Measurements from ENCODE around the gene TRAF7. TPM values are rescaled to one million over a fixed set of nuclear protein-coding genes. Genes with fewer than 3 reads are reported as not detected.

Gene TRAF7
- total RNA-seq, 1 donor from 2014 or later: 78.1 TPM

DNA sequence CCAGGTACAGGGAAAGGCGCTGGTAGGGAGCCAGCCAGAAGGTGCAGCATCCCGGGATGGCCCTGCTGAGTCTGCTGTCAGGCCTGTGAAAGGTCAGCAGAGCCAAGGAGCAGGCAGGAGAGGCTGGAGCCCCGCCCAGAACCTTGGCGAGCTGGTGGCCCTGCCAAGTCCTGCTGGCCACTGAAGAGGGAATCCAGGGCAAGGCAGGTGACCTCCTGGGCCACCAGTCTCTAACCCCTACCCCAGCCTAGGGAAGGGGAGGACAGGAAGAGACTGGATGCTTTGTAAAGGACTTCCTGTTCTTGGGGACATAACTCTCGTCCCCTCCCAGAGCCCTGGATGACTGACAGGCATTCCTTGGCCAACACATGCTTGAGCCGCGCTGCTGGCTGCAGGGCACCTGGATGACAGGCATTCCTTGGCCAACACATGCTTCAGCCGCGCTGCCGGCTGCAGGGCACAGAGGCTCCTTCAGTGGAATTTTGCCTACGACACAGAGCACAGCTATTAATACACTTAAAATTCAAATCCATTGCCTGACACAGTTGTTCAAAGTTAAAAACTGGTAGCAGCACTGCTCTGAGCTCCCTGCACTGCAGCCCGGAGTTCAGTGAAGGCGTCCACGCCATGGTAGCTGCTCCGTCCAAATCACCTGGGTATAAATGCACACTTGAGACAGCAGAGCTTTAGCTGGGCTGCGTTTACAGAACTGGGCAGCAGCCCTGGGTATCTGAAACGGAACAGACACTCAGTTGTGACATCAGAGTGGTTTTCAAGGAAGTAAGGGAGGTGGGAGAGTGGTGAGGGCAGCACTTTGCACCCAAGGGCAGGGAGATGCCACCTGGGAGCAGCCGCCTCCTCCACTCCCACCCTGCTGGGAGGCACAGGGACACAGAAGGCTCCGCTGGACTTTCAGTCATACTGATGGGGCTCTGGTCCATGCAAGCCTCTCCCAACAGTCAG is 57.1 kb downstream of the TRAF7 start:
- Mint-ChIP-seq H3K9me3 (ENCODE audit: unreplicated experiment) (no peaks in the 10 kb centered on the region), H3K27me3 (ENCODE audit: unreplicated experiment) (no peaks in the 10 kb centered on the region), H3K4me3 (ENCODE audit: unreplicated experiment) (peak overlapping the region; percentile 72), H3K36me3 (ENCODE audit: unreplicated experiment) (peaks cover 5% of the 10 kb centered on the region), H3K27ac (ENCODE audit: unreplicated experiment) (peak overlapping the region; percentile 31), H3K4me1 (ENCODE audit: unreplicated experiment) (peaks cover 22% of the 10 kb centered on the region)
- no peak for TF ChIP-seq CTCF (IDR thresholded peaks at IDR 0.05)
- DNase-seq (ENCODE audit: extremely low spot score, unreplicated experiment): no peak

DNA sequence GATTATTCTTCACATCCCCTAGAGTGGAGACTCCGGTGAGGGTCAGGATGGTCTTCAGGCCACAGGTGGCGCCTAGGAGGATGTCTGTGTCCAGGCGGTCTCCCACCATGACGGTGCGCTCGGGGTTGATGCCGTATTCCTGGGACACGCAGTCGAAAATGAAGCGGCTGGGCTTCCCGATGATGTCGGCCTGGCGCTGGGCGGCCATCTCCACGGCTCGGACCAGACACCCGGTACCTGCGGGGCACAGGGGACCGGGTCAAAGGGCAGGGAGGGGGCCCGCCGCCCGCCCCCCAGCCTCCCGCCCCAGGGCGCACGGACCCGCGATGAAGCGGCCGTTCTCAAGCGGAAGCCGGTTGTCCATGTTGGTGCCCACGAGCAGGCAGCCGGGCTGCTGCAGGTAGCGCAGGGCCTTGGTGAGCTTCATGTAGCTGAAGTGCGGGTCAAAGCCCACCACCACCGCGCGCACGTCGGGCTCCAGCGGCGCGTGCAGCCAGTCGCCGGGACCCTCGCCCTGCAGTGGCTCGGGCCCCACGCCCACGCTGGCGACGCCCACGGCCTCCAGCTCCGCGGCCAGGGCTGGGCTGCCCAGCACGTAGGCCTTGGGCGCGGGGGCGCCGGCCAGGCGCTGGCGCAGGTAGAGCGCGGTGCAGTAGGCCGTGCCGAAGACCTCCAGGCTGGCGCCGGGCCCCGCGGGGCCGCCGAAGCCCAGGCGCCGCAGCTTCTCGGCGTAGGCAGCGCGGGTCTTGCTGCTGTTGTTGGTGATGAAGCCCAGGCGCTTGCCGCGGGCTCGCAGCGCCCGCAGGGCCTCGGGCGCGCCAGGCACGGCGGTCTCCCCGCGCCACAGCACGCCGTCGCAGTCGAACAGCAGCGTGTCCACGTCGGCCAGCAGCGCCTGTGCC is 58.5 kb downstream of the TRAF7 start:
- peak overlapping the region; percentile 28 for H3K27ac Mint-ChIP-seq (ENCODE audit: unreplicated experiment)
- no peak for TF ChIP-seq CTCF (IDR thresholded peaks at IDR 0.05)
- H3K36me3 Mint-ChIP-seq (ENCODE audit: unreplicated experiment): peaks cover 3% of the 10 kb centered on the region
- no peak for DNase-seq (ENCODE audit: extremely low spot score, unreplicated experiment)
- no peaks in the 10 kb centered on the region for H3K27me3 Mint-ChIP-seq (ENCODE audit: unreplicated experiment)
- H3K4me1 Mint-ChIP-seq (ENCODE audit: unreplicated experiment): peaks cover 21% of the 10 kb centered on the region
- no peaks in the 10 kb centered on the region for H3K9me3 Mint-ChIP-seq (ENCODE audit: unreplicated experiment)
- H3K4me3 Mint-ChIP-seq (ENCODE audit: unreplicated experiment): peak overlapping the region; percentile 72

DNA sequence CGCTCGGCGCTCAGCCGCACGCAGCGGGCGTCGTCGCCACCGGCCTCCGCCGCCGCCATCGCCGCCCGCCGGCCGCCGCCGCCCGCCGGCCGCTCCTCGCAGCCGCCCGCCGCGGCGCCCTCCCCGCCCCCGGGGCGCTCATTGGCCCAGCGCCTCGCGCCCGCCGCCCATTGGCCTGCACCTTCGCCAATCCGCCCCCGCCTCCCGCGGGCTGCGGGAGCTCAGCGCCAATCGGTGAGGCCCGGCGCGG is 59.1 kb downstream of the TRAF7 start, which contains the start of gene PGP:
Gene PGP, minus strand, starts transcription at position 122 of the 250 bp plus-strand sequence. Its CDS starts 63 bp downstream, at position 59.
- no peak for DNase-seq (ENCODE audit: extremely low spot score, unreplicated experiment)
- Mint-ChIP-seq H3K27me3 (ENCODE audit: unreplicated experiment) (no peaks in the 10 kb centered on the region), H3K4me1 (ENCODE audit: unreplicated experiment) (peaks cover 21% of the 10 kb centered on the region), H3K4me3 (ENCODE audit: unreplicated experiment) (peak within 1 kb of the TSS; percentile 74), H3K27ac (ENCODE audit: unreplicated experiment) (peak within 1 kb of the TSS; percentile 90), H3K36me3 (ENCODE audit: unreplicated experiment) (peaks cover 3% of the 10 kb centered on the region), H3K9me3 (ENCODE audit: unreplicated experiment) (no peaks in the 10 kb centered on the region)
- no peak for TF ChIP-seq CTCF (IDR thresholded peaks at IDR 0.05)

- Mint-ChIP-seq H3K4me3 (ENCODE audit: unreplicated experiment) (peak overlapping the region; percentile 74), H3K4me1 (ENCODE audit: unreplicated experiment) (peaks cover 21% of the 10 kb centered on the region), H3K9me3 (ENCODE audit: unreplicated experiment) (no peaks in the 10 kb centered on the region), H3K36me3 (ENCODE audit: unreplicated experiment) (no peaks in the 10 kb centered on the region), H3K27me3 (ENCODE audit: unreplicated experiment) (no peaks in the 10 kb centered on the region), H3K27ac (ENCODE audit: unreplicated experiment) (no peak overlapping the region)
- TF ChIP-seq CTCF (IDR thresholded peaks at IDR 0.05): no peak
- no peak for DNase-seq (ENCODE audit: extremely low spot score, unreplicated experiment)
Observed at GRCh38 chr16:2216330-2216729, 60.7 kb downstream of the TRAF7 start.

Data from osteocyte (in vitro differentiated cells).